Left lung (tissue), 10 donors: ENCODE data around the gene SLC2A4RG. TPM values are rescaled to one million over a fixed set of nuclear protein-coding genes. Genes with fewer than 3 reads are reported as not detected.
A peak's percentile ranks its signal among the peaks of the same experiment; 100 is the strongest.

Experiments used
- ATAC-seq: fragments of 200-7000 bp; cut with Tn5 transposase; one replicate; pipeline ENCODE4 v1.9.1; 2020; ENCODE audit warnings: moderate library complexity
- DNase-seq, 4 donors: peaks; one replicate each; pipeline ENCODE4 v3.0.0-alpha.2; 2013 to 2020
- H3K27ac ChIP-seq, 2 donors: fragments of 200-600 bp; sonication (generic) in 1 of 2; one replicate each; pipeline versions ENCODE4 v1.5.0 to v1.8.0; 2020 to 2021
- H3K27me3 ChIP-seq, 2 donors: fragments of 200-600 bp; sonication (generic) in 1 of 2; one replicate each; pipeline versions ENCODE4 v1.5.0 to v1.8.0; 2020 to 2021
- H3K36me3 ChIP-seq, 2 donors: fragments of 200-600 bp; sonication (generic) in 1 of 2; one replicate each; pipeline versions ENCODE4 v1.5.0 to v1.8.0; 2020 to 2021
- H3K4me1 ChIP-seq, 2 donors: fragments of 200-600 bp; one replicate each; pipeline ENCODE4 v1.8.0; 2021
- H3K4me3 ChIP-seq, 2 donors: fragments of 200-600 bp; sonication (generic) in 1 of 2; one replicate each; pipeline versions ENCODE4 v1.5.0 to v1.8.0; 2020 to 2021; ENCODE audit warnings: mild to moderate bottlenecking in 1 of 2
- H3K9me3 ChIP-seq, 2 donors: fragments of 200-600 bp; sonication (generic) in 1 of 2; one replicate each; pipeline versions ENCODE4 v1.5.0 to v1.8.0; 2020 to 2021
- intact Hi-C, 2 donors: fragments of 100-400 bp; cut with DNase I; formaldehyde crosslinking; loops; one replicate each; pipeline versions ENCODE4 v1.11.2 to v1.14.2; 2022
- polyA plus RNA-seq, 6 donors: library from polyadenylated mRNA; unstranded; fragments of 120-200 nt; gene quantifications; one replicate each; pipeline ENCODE4 v1.2.1, GENCODE V29; 2013; ENCODE audit not compliant: insufficient read length in 6 of 6
- total RNA-seq, 2 donors: library from RNA; stranded (reverse); fragmentation: NEBNext Ultra II Directional; extraction: Animal tissue kit (Norgen Biotek cat#: 25700); gene quantifications; one replicate each; pipeline ENCODE4 v1.2.1, GENCODE V29; 2021
- TF ChIP-seq, protein P1 (sequence below), 2 donors: fragments of 200-600 bp; sonication (generic) in 1 of 2; IDR thresholded peaks; one replicate each; pipeline versions ENCODE4 v1.5.0 to v1.8.0; 2021; ENCODE audit warnings: antibody characterized with exemption in 2 of 2
- donor health status: DM: no; HTN: yes; CAD: no.
- donor health status: DM: no; HTN: no; CAD: no.

Gene SLC2A4RG
- total and polyA plus RNA-seq, 8 donors = 61.1 to 166 (median 97.4) TPM

DNA sequence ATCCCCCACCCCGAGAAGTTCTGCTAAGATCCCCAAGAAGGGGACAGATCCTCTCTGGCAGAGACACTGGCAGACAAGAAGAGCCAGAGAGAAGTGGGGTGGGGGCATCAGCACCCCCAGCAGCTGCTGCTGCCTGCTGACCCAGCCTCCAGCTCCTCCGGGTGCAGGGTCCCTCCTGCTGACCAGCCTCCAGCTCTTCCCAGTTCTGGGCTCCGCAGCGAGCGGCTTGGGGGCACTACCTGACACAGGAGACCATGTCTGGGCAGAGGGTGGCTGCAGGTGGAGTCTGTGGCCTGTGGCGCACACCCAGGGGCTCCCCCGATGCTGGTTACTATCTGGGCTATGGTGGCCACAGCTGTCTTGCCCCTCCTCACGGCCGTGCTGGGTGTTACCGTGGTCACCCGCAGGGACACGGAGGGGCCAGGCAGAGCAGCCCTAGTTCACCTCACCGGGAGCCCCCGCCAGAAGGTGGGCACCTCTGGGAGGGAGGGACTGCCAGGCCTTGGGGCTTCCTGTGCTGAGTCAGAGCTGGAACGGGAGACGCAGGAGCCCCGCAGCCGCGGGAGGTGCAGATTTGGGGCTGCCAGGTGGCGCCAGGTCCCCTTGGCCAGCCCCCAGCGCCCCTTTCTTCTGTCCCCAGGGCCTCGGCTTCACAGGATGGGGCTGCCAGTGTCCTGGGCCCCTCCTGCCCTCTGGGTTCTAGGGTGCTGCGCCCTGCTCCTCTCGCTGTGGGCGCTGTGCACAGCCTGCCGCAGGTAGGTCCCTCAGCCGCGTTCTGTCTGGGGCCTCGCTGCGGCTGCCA, 2.5 kb upstream of the SLC2A4RG start:
- H3K4me1 ChIP-seq = peaks cover 31 to 46% of the 10 kb centered on the region in 2 donors
- ATAC-seq = no peak
- H3K36me3 ChIP-seq = peaks cover 0 to 51% of the 10 kb centered on the region in 2 donors
- TF ChIP-seq, protein P1, sequence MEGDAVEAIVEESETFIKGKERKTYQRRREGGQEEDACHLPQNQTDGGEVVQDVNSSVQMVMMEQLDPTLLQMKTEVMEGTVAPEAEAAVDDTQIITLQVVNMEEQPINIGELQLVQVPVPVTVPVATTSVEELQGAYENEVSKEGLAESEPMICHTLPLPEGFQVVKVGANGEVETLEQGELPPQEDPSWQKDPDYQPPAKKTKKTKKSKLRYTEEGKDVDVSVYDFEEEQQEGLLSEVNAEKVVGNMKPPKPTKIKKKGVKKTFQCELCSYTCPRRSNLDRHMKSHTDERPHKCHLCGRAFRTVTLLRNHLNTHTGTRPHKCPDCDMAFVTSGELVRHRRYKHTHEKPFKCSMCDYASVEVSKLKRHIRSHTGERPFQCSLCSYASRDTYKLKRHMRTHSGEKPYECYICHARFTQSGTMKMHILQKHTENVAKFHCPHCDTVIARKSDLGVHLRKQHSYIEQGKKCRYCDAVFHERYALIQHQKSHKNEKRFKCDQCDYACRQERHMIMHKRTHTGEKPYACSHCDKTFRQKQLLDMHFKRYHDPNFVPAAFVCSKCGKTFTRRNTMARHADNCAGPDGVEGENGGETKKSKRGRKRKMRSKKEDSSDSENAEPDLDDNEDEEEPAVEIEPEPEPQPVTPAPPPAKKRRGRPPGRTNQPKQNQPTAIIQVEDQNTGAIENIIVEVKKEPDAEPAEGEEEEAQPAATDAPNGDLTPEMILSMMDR (IDR thresholded peaks at IDR 0.05) = no peak
- H3K9me3 ChIP-seq = no peaks in the 10 kb centered on the region
- peak overlapping the region in 1 of 2 donors; percentile 43 for H3K4me3 ChIP-seq
- H3K27me3 ChIP-seq = peaks cover 0 to 26% of the 10 kb centered on the region in 2 donors
- H3K27ac ChIP-seq = peak overlapping the region in 1 of 2 donors; percentile 41
- intact Hi-C loops = no loop called here
- peak in 1 of 4 donors; percentile 80 for DNase-seq

DNA sequence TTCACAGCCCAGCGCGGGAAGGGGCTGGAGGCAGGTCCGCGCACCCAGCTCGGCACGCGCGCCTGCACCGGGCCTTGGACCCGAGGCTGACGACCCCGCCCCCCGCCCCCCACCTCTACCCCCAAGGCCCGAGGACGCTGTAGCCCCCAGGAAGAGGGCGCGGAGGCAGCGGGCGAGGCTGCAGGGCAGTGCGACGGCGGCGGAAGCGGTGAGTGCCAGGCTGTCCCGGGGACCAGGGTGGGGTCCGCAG, 2.0 kb upstream of the SLC2A4RG start:
- H3K27ac ChIP-seq = peak overlapping the region in 1 of 2 donors; percentile 41
- no peaks in the 10 kb centered on the region for H3K9me3 ChIP-seq

DNA sequence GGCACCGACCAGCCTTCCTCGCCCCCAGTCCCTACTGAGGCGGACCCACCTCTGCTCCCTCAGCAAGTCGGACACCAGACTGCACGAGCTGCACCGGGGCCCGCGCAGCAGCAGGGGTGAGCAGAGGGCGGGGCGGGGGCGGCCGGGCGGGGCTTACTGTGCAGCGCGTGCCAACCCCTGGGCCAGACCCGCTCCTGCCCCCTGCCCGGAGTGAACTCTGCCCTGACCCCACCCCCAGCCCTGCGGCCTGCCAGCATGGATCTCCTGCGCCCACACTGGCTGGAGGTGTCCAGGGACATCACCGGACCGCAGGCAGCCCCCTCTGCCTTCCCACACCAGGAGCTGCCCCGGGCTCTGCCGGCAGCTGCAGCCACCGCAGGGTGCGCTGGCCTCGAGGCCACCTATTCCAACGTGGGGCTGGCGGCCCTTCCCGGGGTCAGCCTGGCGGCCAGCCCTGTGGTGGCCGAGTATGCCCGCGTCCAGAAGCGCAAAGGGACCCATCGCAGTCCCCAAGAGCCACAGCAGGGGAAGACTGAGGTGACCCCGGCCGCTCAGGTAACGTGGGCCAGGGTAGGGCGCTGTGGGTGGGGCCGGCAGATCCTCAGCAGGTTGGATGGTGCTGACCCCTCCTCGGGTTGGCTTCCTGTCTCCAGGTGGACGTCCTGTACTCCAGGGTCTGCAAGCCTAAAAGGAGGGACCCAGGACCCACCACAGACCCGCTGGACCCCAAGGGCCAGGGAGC, 1.5 kb upstream of the SLC2A4RG start:
- TF ChIP-seq, protein P1 (IDR thresholded peaks at IDR 0.05) = no peak
- H3K4me3 ChIP-seq = peak overlapping the region in 1 of 2 donors; percentile 43
- peaks cover 0 to 26% of the 10 kb centered on the region in 2 donors for H3K27me3 ChIP-seq
- peaks cover 0 to 60% of the 10 kb centered on the region in 2 donors for H3K36me3 ChIP-seq
- H3K27ac ChIP-seq = peak overlapping the region in 1 of 2 donors; percentile 41
- peak in 1 of 4 donors; percentile 76 for DNase-seq
- intact Hi-C loops = no loop called here
- H3K9me3 ChIP-seq = no peaks in the 10 kb centered on the region
- peaks cover 31 to 48% of the 10 kb centered on the region in 2 donors for H3K4me1 ChIP-seq
- ATAC-seq = no peak

More for the DNA sequence above, 2.0 kb upstream of the SLC2A4RG start:
- no peak for DNase-seq
- Histone ChIP-seq H3K4me3 (peak overlapping the region in 1 of 2 donors; percentile 43), H3K4me1 (peaks cover 31 to 48% of the 10 kb centered on the region in 2 donors), H3K27me3 (peaks cover 0 to 26% of the 10 kb centered on the region in 2 donors), H3K36me3 (peaks cover 0 to 57% of the 10 kb centered on the region in 2 donors)
- intact Hi-C loops = no loop called here
- ATAC-seq = no peak
- TF ChIP-seq, protein P1 (IDR thresholded peaks at IDR 0.05) = no peak

DNA sequence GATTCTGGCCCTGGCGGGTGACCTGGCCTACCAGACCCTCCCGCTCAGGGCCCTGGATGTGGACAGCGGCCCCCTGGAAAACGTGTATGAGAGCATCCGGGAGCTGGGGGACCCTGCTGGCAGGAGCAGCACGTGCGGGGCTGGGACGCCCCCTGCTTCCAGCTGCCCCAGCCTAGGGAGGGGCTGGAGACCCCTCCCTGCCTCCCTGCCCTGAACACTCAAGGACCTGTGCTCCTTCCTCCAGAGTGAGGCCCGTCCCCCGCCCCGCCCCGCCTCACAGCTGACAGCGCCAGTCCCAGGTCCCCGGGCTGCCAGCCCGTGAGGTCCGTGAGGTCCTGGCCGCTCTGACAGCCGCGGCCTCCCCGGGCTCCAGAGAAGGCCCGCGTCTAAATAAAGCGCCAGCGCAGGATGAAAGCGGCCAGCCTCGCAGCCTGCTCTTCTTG, 868 bp upstream of the SLC2A4RG start:
- H3K27ac ChIP-seq = peak overlapping the region; percentile 63 to 78
- intact Hi-C loops = no loop called here
- peaks cover 0 to 60% of the 10 kb centered on the region in 2 donors for H3K36me3 ChIP-seq
- H3K9me3 ChIP-seq = no peaks in the 10 kb centered on the region
- ATAC-seq (peak; percentile 45), DNase-seq (peak in 2 of 4 donors; percentile 60 to 91)
- peaks cover 0 to 26% of the 10 kb centered on the region in 2 donors for H3K27me3 ChIP-seq
- TF ChIP-seq, protein P1 (IDR thresholded peaks at IDR 0.05) = no peak
- peak overlapping the region; percentile 43 to 53 for H3K4me3 ChIP-seq
- H3K4me1 ChIP-seq = peaks cover 31 to 48% of the 10 kb centered on the region in 2 donors
